Activated CD4-positive, alpha-beta T cell treated with anti-CD3 and anti-CD28 coated beads for 36 hours (primary cell): ENCODE measurements around the gene SNAPC2. TPM values are rescaled to one million over a fixed set of nuclear protein-coding genes. Genes with fewer than 3 reads are reported as not detected.
A peak's percentile ranks its signal among the peaks of the same experiment; 100 is the strongest.

Experiments
- ATAC-seq: fragments of 200-7000 bp; cut with Tn5 transposase; one replicate; pipeline ENCODE4 v1.10.0; 2021; ENCODE audit warnings: mild to moderate bottlenecking, moderate library complexity
- CTCF ChIA-PET: fragments of 350-600 bp; sonication (Branson Sonifier 250); formaldehyde crosslinking; loops from one replicate; lab custom pipeline; 2021; ENCODE audit warnings: antibody characterized with exemption; lab: Charles Lee
- POLR2A ChIA-PET: fragments of 350-600 bp; sonication (Branson Sonifier 250); formaldehyde crosslinking; loops from one replicate; lab custom pipeline; 2021; ENCODE audit warnings: antibody characterized with exemption, inconsistent platforms; lab: Charles Lee
- DNase-seq: peaks from one replicate; pipeline ENCODE4 v3.0.0-alpha.2; 2020
- H3K27ac Mint-ChIP-seq: one replicate; pipeline ENCODE4 v1.8.0; 2021; ENCODE audit warnings: mixed read lengths
- H3K27me3 Mint-ChIP-seq: one replicate; pipeline ENCODE4 v1.8.0; 2021; ENCODE audit warnings: mixed read lengths
- H3K36me3 Mint-ChIP-seq: one replicate; pipeline ENCODE4 v1.8.0; 2021; ENCODE audit warnings: low read depth, mixed read lengths
- H3K4me1 Mint-ChIP-seq: one replicate; pipeline ENCODE4 v1.8.0; 2021; ENCODE audit warnings: mixed read lengths
- H3K4me3 Mint-ChIP-seq: one replicate; pipeline ENCODE4 v1.8.0; 2021; ENCODE audit warnings: mild to moderate bottlenecking, moderate library complexity, mixed read lengths
- H3K9me3 Mint-ChIP-seq: one replicate; pipeline ENCODE4 v1.8.0; 2021; ENCODE audit warnings: low read depth, mixed read lengths
- intact Hi-C, 2 experiments: fragments of 100-400 bp; cut with DNase I in 1 of 2; cut with micrococcal nuclease in 1 of 2; formaldehyde crosslinking; loops; one replicate each; pipeline versions ENCODE4 v1.14.2 to v1.15.1; 2022 to 2024; cut with DNase I, micrococcal nuclease
- total RNA-seq, 2 experiments: library from RNA; stranded (reverse); gene quantifications; one replicate each; pipeline ENCODE4 v1.2.3, GENCODE V29; 2021

The SNAPC2 gene
- total RNA-seq, 2 experiments from 2014 or later, result 14.6 to 16.2 TPM

DNA sequence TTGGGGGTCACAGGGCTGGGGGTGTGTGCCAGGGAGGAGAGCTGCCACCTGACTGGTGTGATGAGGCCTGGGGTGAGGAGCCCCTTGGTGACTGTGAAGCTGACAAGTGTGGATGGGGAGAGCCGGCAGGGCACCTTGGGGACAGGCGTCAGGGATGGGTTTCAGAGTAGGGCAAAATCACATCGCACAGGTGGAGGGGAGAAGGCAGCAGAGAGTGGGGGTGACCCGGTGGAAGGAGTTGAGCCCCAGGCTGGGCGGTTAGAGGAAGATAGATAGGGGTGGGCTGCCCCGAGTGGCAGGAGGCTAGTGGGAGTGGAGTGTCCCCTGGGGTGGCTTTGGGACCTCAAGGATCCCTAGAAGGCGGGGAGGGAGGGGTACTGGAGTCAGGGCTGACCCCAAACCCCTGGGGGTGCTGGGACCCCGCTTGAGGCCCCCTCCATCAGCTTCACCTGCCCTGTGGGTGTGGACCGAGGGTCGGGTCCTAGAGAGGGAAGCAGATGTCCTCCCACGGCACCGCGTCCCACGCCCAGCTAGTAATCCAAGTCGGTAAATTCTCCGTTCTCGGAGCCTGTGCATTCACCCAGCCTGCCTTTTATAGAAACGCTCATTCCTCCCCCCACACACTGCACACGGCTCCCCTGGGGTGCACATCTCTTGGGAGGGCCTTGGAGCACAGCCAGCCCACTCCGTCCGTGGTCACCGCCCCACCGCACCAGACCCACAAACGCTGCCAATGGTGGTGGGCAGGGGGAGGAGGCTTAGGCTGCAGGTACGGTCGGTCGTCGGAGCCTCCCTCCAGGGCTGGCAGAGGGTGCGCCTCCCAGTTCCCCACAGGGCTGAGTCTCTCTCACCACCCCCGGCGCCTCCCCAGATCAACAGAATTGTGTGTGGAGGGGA lies 3.4 kb downstream of the SNAPC2 start:
- CTCF ChIA-PET, result interaction anchor here (0.6 to 1.8 kb wide), 3 partner anchors 50 to 355 kb away, joined by 3 to 7 read pairs (median 3); no protein-coding TSS in a partner anchor
- no peak overlapping the region for H3K27ac Mint-ChIP-seq

DNA sequence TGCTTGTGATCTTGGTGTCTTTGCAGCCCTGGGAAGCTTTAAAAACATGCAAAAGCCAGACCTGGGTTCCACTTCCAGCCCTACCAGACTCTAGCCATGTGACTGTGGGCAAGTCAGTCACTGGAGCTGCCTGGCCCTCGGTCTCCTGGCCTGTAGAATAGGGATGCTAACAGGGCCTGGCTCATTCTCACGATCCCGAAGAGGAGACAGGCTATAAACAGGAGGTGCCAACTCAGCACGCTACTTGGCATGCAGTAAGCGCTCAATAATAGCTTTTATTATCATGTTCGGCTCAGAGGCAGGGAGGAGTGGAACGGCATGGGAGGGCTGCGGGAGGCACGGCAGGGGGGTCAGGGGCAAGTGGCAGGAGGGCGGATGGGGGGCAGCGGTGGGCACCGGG lies 4.1 kb downstream of the SNAPC2 start:
- Mint-ChIP-seq H3K4me1 (peaks cover 32% of the 10 kb centered on the region), H3K27ac (no peak overlapping the region), H3K9me3 (no peaks in the 10 kb centered on the region), H3K4me3 (no peak overlapping the region), H3K27me3 (peaks cover 5% of the 10 kb centered on the region), H3K36me3 (peaks cover 9% of the 10 kb centered on the region)
- ChIA-PET POLR2A (no interaction called here), CTCF (interaction anchor here (0.6 to 1.8 kb wide), 3 partner anchors 51 to 356 kb away, joined by 3 to 7 read pairs (median 3); no protein-coding TSS in a partner anchor)
- DNase-seq (peak; percentile 5), ATAC-seq (no peak)
- intact Hi-C loops, result loop anchor here in 1 of 2 experiments (5.0 kb wide), 1 partner anchor 72 kb away; no protein-coding TSS in a partner anchor

More for the DNA sequence above, 3.4 kb downstream of the SNAPC2 start:
- no peaks in the 10 kb centered on the region for H3K9me3 Mint-ChIP-seq
- DNase-seq (no peak), ATAC-seq (no peak)
- peaks cover 6% of the 10 kb centered on the region for H3K27me3 Mint-ChIP-seq
- peaks cover 27% of the 10 kb centered on the region for H3K4me1 Mint-ChIP-seq
- POLR2A ChIA-PET, result interaction anchor here (0.6 kb wide), 1 partner anchor 429 kb away, joined by 6 read pairs; no protein-coding TSS in a partner anchor
- intact Hi-C loops, result loop anchor here in 1 of 2 experiments (5.0 kb wide), 1 partner anchor 71 kb away; no protein-coding TSS in a partner anchor
- H3K4me3 Mint-ChIP-seq, result no peak overlapping the region
- peaks cover 5% of the 10 kb centered on the region for H3K36me3 Mint-ChIP-seq

DNA sequence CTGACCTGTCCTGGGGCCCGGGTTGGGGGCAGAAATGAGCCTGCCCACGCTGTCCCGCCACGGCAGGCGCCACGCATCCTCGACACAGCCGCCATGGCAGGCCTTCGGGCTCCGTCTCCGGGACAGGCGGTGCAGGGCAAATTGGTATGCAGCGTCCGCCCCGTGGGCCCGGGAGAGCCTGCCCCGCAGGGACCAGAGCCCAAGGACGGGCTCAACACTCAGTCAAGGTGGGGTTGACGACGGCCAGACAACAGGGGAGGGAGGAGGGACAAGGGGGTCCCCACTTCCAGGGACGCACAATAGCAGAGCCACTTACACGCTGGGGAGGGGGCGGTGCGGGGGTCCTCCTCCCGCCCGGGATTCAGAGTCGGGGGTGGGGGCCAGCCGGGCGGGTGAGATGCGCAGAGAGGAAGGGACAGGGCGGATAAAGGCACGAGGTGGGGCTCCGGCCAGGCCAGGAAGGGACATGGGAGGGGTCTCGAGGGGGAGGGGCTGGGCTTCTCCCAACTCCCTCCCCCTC lies 4.6 kb downstream of the SNAPC2 start:
- no peak overlapping the region for H3K4me3 Mint-ChIP-seq

DNA sequence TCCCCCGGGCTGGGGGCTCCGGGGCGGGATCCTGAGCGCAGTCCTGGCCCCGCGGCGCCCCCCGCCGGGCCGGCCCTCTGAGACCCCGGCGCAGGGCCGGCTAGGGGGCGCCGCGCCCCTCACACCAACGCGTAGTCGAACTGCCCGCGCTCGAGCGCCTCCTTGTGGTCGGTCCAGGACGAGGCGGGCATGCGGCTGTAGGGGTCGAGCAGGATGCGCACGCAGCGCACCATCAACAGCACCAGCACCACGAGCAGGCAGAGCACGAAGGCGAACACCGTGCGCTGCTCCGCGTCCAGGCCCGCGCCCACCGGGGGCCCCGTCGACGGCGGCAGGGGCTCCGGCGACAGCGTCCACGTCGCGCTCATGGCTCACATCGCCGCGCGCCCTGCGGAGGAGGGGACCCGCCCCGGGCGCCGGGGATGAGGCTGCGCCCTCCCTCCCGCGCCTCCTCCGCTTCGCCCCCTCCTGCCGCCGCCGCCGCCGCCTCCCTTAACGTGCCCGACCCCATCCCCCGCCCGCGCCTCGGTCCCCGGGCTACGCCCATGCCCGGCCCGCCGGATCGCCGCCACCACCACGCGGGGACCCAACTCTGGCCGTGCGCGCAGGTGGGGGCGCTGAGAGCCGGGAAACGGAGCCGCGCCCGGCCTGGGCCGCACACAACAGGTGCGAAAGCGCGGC lies 5.2 kb downstream of the SNAPC2 start:
- ATAC-seq (peak; percentile 50), DNase-seq (peak; percentile 90)
- H3K27me3 Mint-ChIP-seq, result peaks cover 1% of the 10 kb centered on the region
- no peak overlapping the region for H3K27ac Mint-ChIP-seq
- H3K4me1 Mint-ChIP-seq, result peaks cover 28% of the 10 kb centered on the region
- peak overlapping the region; percentile 67 for H3K4me3 Mint-ChIP-seq
- POLR2A ChIA-PET, result no interaction called here
- no peaks in the 10 kb centered on the region for H3K9me3 Mint-ChIP-seq
- intact Hi-C loops, result loop anchor here in 1 of 2 experiments (1.0 kb wide), 4 partner anchors 18 to 357 kb away; partner anchors contain the start of genes MAP2K7 and TIMM44
- peaks cover 11% of the 10 kb centered on the region for H3K36me3 Mint-ChIP-seq
- CTCF ChIA-PET, result interaction anchor here (1.1 kb wide), 1 partner anchor 19 kb away, joined by 5 read pairs; the partner anchor contains the start of gene TIMM44

More for the DNA sequence above, 4.6 kb downstream of the SNAPC2 start:
- Mint-ChIP-seq H3K36me3 (peaks cover 9% of the 10 kb centered on the region), H3K27me3 (peaks cover 4% of the 10 kb centered on the region), H3K4me1 (peaks cover 32% of the 10 kb centered on the region), H3K9me3 (no peaks in the 10 kb centered on the region), H3K27ac (no peak overlapping the region)
- POLR2A ChIA-PET, result no interaction called here
- intact Hi-C loops, result loop anchor here (1.0 to 5.0 kb wide), 5 partner anchors 19 to 356 kb away; partner anchors contain the start of genes MAP2K7 (in 1 of the 2) and TIMM44 (in 1 of the 2)
- CTCF ChIA-PET, result interaction anchor here (1.8 kb wide), 1 partner anchor 55 kb away, joined by 7 read pairs; no protein-coding TSS in a partner anchor
- no peak for ATAC-seq
- DNase-seq, result no peak

GRCh38 chr19:7926021-7926726 lies 6.0 kb downstream of the SNAPC2 start, which contains the start of gene CTXN1:
Gene CTXN1, minus strand, starts transcription at chr19:7926135. Its CDS starts 597 bp downstream, at chr19:7925538.
- POLR2A ChIA-PET, result no interaction called here

DNA sequence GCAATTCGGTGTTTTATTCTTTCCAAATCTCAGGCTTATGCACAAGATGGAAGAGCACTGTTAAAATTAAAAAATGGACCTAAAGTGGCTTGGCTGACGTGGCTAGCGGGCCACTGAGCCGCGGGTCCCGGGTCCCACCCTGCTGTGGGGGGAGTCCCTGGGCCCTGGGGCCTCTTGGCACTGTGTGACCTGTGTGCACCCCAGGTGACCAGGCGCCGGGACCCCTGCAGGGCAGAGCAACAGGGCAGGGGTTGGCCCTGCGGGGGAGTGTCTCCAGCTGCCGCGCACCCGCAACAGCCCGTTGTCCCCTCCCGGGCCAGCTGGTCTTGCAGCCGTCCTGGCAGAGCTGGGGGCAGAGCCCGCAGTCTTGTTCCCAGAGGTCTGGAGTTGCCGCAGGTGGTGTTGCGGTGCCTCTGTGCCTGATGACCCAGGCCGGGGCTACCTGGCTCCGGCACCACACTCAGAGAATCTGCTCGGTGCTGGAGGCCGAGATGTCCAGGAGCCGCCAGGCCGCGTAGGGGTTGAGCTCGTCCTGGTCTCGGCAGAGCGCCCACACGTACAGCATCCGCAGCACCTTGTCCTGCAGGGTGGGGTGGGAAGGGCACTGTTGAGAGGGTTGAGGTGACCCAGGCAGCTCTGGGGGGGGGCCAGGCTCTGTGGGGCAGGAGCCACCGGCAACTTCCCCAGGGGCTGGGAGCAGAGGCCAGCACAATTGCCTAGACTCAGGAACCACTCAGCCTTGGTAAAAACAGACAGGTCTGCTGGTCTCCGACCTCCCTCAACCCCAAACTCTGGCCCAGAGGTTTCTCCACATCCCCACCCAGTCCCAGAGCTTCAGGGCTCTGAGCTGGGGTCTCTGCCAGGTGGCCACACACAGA lies 6.8 kb downstream of the SNAPC2 start:
- Mint-ChIP-seq H3K36me3 (peaks cover 18% of the 10 kb centered on the region), H3K27ac (no peak overlapping the region), H3K9me3 (no peaks in the 10 kb centered on the region), H3K4me3 (peak overlapping the region; percentile 45), H3K4me1 (peaks cover 24% of the 10 kb centered on the region), H3K27me3 (peaks cover 1% of the 10 kb centered on the region)
- no peak for ATAC-seq
- ChIA-PET POLR2A (no interaction called here), CTCF (interaction anchor here (0.9 to 1.1 kb wide), 2 partner anchors 9 to 17 kb away, joined by 3 to 5 read pairs; partner anchors contain the start of gene TIMM44)
- DNase-seq, result no peak
- intact Hi-C loops, result no loop called here

More at GRCh38 chr19:7926021-7926726, 6.0 kb downstream of the SNAPC2 start, which contains the start of gene CTXN1:
- H3K9me3 Mint-ChIP-seq, result no peaks in the 10 kb centered on the region
- intact Hi-C loops, result no loop called here
- H3K4me1 Mint-ChIP-seq, result peaks cover 27% of the 10 kb centered on the region
- peak; percentile 57 for ATAC-seq
- no peak within 1 kb of the TSS for H3K27ac Mint-ChIP-seq
- H3K4me3 Mint-ChIP-seq, result peak within 1 kb of the TSS; percentile 67
- peaks cover 1% of the 10 kb centered on the region for H3K27me3 Mint-ChIP-seq
- H3K36me3 Mint-ChIP-seq, result peaks cover 14% of the 10 kb centered on the region
- DNase-seq, result peak; percentile 87
- CTCF ChIA-PET, result interaction anchor here (0.9 to 1.1 kb wide), 2 partner anchors 8 to 18 kb away, joined by 3 to 5 read pairs; partner anchors contain the start of gene TIMM44

DNA sequence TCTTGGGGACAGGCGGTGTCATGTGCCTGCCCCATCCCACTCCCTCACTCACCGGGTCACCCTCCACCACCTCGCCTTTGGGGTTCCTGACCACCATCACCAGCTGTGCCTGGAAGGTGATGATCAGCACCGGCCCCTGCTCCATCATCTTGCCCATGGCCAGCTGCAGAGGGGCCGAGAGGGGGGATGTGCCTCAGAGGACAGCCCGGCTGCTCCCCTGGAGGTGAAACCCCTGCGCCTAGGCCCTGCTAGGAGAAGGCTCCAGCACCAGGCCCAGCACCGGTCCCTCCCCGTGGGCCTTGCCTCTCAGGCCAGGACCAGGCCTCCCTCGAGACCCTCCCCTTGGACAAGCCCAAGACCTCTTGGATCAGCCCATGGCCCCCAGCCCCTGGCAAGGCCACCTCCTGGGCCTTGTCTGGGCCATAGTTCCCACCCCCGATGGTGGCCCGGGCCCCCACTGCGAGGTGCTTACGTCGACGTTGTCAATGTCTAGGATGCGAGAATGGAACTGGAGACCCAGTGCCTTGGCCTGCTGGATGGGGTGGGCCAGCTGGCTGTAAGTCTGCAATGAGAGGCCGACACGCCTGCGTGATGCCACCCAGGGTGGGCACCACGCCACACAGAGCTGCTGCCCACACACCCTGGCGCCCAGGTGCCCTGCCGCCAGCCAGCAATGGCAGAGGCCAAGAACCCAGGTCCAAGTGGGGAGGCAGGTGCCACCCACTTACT lies 7.6 kb downstream of the SNAPC2 start:
- no peaks in the 10 kb centered on the region for H3K9me3 Mint-ChIP-seq
- no peak overlapping the region for H3K4me3 Mint-ChIP-seq
- H3K36me3 Mint-ChIP-seq, result peaks cover 16% of the 10 kb centered on the region
- intact Hi-C loops, result no loop called here
- H3K27ac Mint-ChIP-seq, result no peak overlapping the region
- ChIA-PET CTCF (interaction anchor here (1.6 to 1.7 kb wide), 2 partner anchors 8 to 79 kb away, joined by 6 to 7 read pairs; partner anchors contain the start of gene SNAPC2), POLR2A (no interaction called here)
- peaks cover 1% of the 10 kb centered on the region for H3K27me3 Mint-ChIP-seq
- ATAC-seq (no peak), DNase-seq (no peak)
- H3K4me1 Mint-ChIP-seq, result peaks cover 22% of the 10 kb centered on the region

DNA sequence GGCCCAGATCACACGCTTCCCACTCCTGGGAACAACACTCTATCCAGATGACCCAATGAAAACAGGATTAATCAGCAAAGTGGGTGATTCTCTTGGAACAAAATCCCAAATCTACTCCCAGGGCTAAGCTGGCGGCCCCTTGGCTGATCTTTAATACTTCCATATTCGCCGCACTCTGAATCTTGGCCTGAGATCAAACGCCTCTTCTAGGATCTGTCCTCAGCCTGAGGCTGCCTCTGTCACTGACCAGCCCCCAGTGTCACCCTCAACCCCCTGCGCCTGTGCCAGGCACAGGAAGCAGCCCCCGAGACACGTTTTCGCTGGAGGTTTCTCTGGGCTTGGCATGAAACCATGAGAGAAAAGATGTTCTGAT lies 8.2 kb downstream of the SNAPC2 start:
- no peak overlapping the region for H3K27ac Mint-ChIP-seq
- POLR2A ChIA-PET, result interaction anchor here (0.7 to 2.1 kb wide), 3 partner anchors 13 to 42 kb away, joined by 3 to 9 read pairs (median 5); partner anchors contain the start of gene TIMM44
- CTCF ChIA-PET, result interaction anchor here (0.8 to 2.5 kb wide), 5 partner anchors 8 to 728 kb away, joined by 3 to 14 read pairs (median 6); partner anchors contain the start of genes SNAPC2 and TIMM44
- no peaks in the 10 kb centered on the region for H3K9me3 Mint-ChIP-seq
- intact Hi-C loops, result no loop called here
- ATAC-seq (no peak), DNase-seq (no peak)
- peaks cover 22% of the 10 kb centered on the region for H3K4me1 Mint-ChIP-seq
- peaks cover 1% of the 10 kb centered on the region for H3K27me3 Mint-ChIP-seq
- H3K4me3 Mint-ChIP-seq, result no peak overlapping the region
- peaks cover 16% of the 10 kb centered on the region for H3K36me3 Mint-ChIP-seq
